A549 (cell line): ENCODE data around the gene NPW. TPM values are rescaled to one million over a fixed set of nuclear protein-coding genes. Genes with fewer than 3 reads are reported as not detected.

Experiments
- ATAC-seq, 2 experiments: fragments of 200-7000 bp in 1 of 2; fragments of >200 bp in 1 of 2; cut with Nextera tagmentation in 1 of 2; cut with Tn5 transposase in 1 of 2; 3 replicates each; pipeline versions ENCODE4 v1.8.0 to v1.9.1; 2018 to 2020; ENCODE audit warnings: mild to moderate bottlenecking in 1 of 2, moderate library complexity in 1 of 2
- CTCF ChIA-PET: fragments of 300-600 bp; sonication (Branson Sonifier 250); formaldehyde crosslinking; extraction: SDS; loops from one replicate; lab custom pipeline; 2021; ENCODE audit warnings: antibody characterized with exemption, inconsistent platforms; lab: Yijun Ruan, JAX
- POLR2A ChIA-PET: fragments of 350-600 bp; formaldehyde crosslinking; extraction: SDS; loops from one replicate; lab custom pipeline; 2021; ENCODE audit warnings: antibody characterized with exemption, inconsistent platforms; lab: Yijun Ruan, JAX
- DNase-seq, 2 experiments: peaks; one replicate each; pipeline versions ENCODE4 v3.0.0 to v3.0.0-alpha.2; 2011 to 2016; ENCODE audit warnings: low read depth in 1 of 2, low spot score in 1 of 2
- FAIRE-seq: peaks from 2 replicates; lab custom pipeline; 2011; peaks lifted over from hg19 to GRCh38; lab: Jason Lieb, UNC
- H3K27ac ChIP-seq, 2 experiments: fragments of >200 bp; sonication (Bioruptor Twin); formaldehyde crosslinking; 3 replicates each; pipeline ENCODE4 v1.5.1; 2016 to 2017
- H3K4me1 ChIP-seq: fragments of >200 bp; sonication (Bioruptor Twin); formaldehyde crosslinking; 3 replicates; pipeline ENCODE4 v1.6.1; 2016
- H3K4me2 ChIP-seq: fragments of >200 bp; sonication (Bioruptor Twin); formaldehyde crosslinking; 3 replicates; pipeline ENCODE4 v1.6.1; 2016
- H3K4me3 ChIP-seq: fragments of >200 bp; sonication (Bioruptor Twin); formaldehyde crosslinking; 3 replicates; pipeline ENCODE4 v1.5.1; 2016
- H3K9me3 ChIP-seq: fragments of >200 bp; sonication (Bioruptor Twin); formaldehyde crosslinking; 3 replicates; pipeline ENCODE4 v1.6.1; 2016
- CBX2 ChIP-seq: fragments of 200-600 bp; sonication (generic); IDR thresholded peaks from 2 replicates; pipeline ENCODE4 v1.6.1; 2016; ENCODE audit warnings: low read depth, mild to moderate bottlenecking, borderline replicate concordance
- CBX8 ChIP-seq: fragments of 200-600 bp; sonication (generic); IDR thresholded peaks from 2 replicates; pipeline ENCODE4 v1.6.1; 2016
- CHD4 ChIP-seq: fragments of 200-600 bp; sonication (generic); IDR thresholded peaks from 2 replicates; pipeline ENCODE4 v1.6.1; 2016; ENCODE audit warnings: antibody characterized with exemption, mild to moderate bottlenecking, borderline replicate concordance
- ESRRA ChIP-seq: fragments of 150-350 bp; IDR thresholded peaks from 2 replicates; pipeline ENCODE4 v1.6.1; 2014; ENCODE audit warnings: mild to moderate bottlenecking, low read length, borderline replicate concordance
- HEYL ChIP-seq: fragments of 250-450 bp; sonication (Bioruptor Pico); IDR thresholded peaks from 2 replicates; pipeline ENCODE4 v1.8.0; 2021; ENCODE audit warnings: mild to moderate bottlenecking, moderate library complexity
- HOXB13 ChIP-seq: fragments of 250-450 bp; sonication (Bioruptor Pico); IDR thresholded peaks from 2 replicates; pipeline ENCODE4 v1.5.0; 2020; ENCODE audit warnings: low read depth, mild to moderate bottlenecking, moderate library complexity
- HOXB5 ChIP-seq: fragments of 250-450 bp; sonication (Bioruptor Pico); IDR thresholded peaks from 2 replicates; pipeline ENCODE4 v1.5.0; 2020; ENCODE audit warnings: mild to moderate bottlenecking, moderate library complexity
- JUN ChIP-seq, 2 experiments: fragments of >200 bp; sonication (Bioruptor Twin); formaldehyde crosslinking; IDR thresholded peaks; 2 replicates in 1 of 2; 3 replicates in 1 of 2; pipeline ENCODE4 v1.6.1; 2016 to 2017
- JUNB ChIP-seq: fragments of >200 bp; sonication (Bioruptor Twin); formaldehyde crosslinking; IDR thresholded peaks from 2 replicates; pipeline ENCODE4 v1.6.1; 2016
- KDM1A ChIP-seq: fragments of 200-600 bp; sonication (generic); IDR thresholded peaks from 2 replicates; pipeline ENCODE4 v1.6.1; 2016; ENCODE audit warnings: low read depth, mild to moderate bottlenecking
- KDM5A ChIP-seq: fragments of 200-600 bp; sonication (generic); IDR thresholded peaks from 2 replicates; pipeline ENCODE4 v1.6.1; 2016; ENCODE audit warnings: antibody characterized with exemption, mild to moderate bottlenecking
- MAZ ChIP-seq: fragments of 150-350 bp; IDR thresholded peaks from 2 replicates; pipeline ENCODE4 v1.6.1; 2014; ENCODE audit warnings: antibody characterized with exemption, low read depth, low read length, borderline replicate concordance
- NPAS2 ChIP-seq: fragments of 250-450 bp; sonication (Bioruptor Pico); IDR thresholded peaks from 2 replicates; pipeline ENCODE4 v1.8.0; 2022; ENCODE audit warnings: mild to moderate bottlenecking, moderate library complexity, borderline replicate concordance
- PHF8 ChIP-seq: fragments of 200-600 bp; sonication (generic); IDR thresholded peaks from 2 replicates; pipeline ENCODE4 v1.6.1; 2016; ENCODE audit warnings: low read depth, mild to moderate bottlenecking, antibody characterized with exemption, moderate library complexity, borderline replicate concordance
- POLR2AphosphoS2 ChIP-seq: conservative IDR thresholded peaks from 2 replicates; pipeline ENCODE4 v1.6.1; 2012; ENCODE audit warnings: low read length, improper control_type of control experiment, inconsistent platforms
- RFX5 ChIP-seq: fragments of 450-650 bp; IDR thresholded peaks from 2 replicates; pipeline ENCODE4 v1.7.1; 2014; ENCODE audit warnings: antibody characterized with exemption, mild to moderate bottlenecking, moderate library complexity
- SMC3 ChIP-seq: fragments of >200 bp; sonication (Bioruptor Twin); formaldehyde crosslinking; IDR thresholded peaks from 3 replicates; pipeline ENCODE4 v1.6.1; 2018; ENCODE audit warnings: inconsistent platforms
- SREBF2 ChIP-seq: fragments of 450-650 bp; IDR thresholded peaks from 2 replicates; pipeline ENCODE4 v1.6.1; 2014; ENCODE audit warnings: mild to moderate bottlenecking, moderate library complexity
- TFCP2L1 ChIP-seq: fragments of 250-450 bp; sonication (Bioruptor Pico); IDR thresholded peaks from 2 replicates; pipeline ENCODE4 v1.5.0; 2021; ENCODE audit warnings: mild to moderate bottlenecking
- TP53 ChIP-seq: fragments of 250-450 bp; sonication (Bioruptor Pico); IDR thresholded peaks from 2 replicates; pipeline ENCODE4 v1.5.0; 2021; ENCODE audit warnings: mild to moderate bottlenecking, moderate library complexity
- WGBS: methylation state at CpG from one replicate; pipeline ENCODE4 v1.1.6; 2017; ENCODE audit errors: missing lambda C conversion rate; 5-methylcytosine and 5-hydroxymethylcytosine counted together
- polyA plus RNA-seq, 4 experiments: library from polyadenylated mRNA; depleted of rRNA in 3 of 4; stranded (reverse); fragments of >200 nt; fragmentation: RNase III in 1 of 4; extraction: RNeasy Plus Mini Kit Qiagen cat#74134 plus additional on column Dnase treatment in 1 of 4; gene quantifications; 2 replicates in 3 of 4; 3 replicates in 1 of 4; pipeline ENCODE4 v1.2.3, GENCODE V29; 2011 to 2017
- TF ChIP-seq, protein P1 (sequence below): IDR thresholded peaks from 2 replicates; pipeline ENCODE4 v1.6.1; 2012
- TF ChIP-seq, protein P2 (sequence below): fragments of >200 bp; sonication (Bioruptor Twin); formaldehyde crosslinking; IDR thresholded peaks from 2 replicates; pipeline ENCODE4 v1.6.1; 2016
- TF ChIP-seq, protein P3 (sequence below): fragments of >200 bp; sonication (Bioruptor Twin); formaldehyde crosslinking; IDR thresholded peaks from 3 replicates; pipeline ENCODE4 v1.5.1; 2016
- TF ChIP-seq, protein P4 (sequence below): fragments of 250-450 bp; sonication (Bioruptor Pico); IDR thresholded peaks from 2 replicates; pipeline ENCODE4 v1.5.0; 2021; ENCODE audit warnings: mild to moderate bottlenecking, moderate library complexity, borderline replicate concordance
- TF ChIP-seq, protein P5 (sequence below): fragments of 250-450 bp; sonication (Bioruptor Pico); IDR thresholded peaks from 2 replicates; pipeline ENCODE4 v1.5.0; 2020; ENCODE audit warnings: low read depth, mild to moderate bottlenecking, moderate library complexity
- TF ChIP-seq, protein P6 (sequence below): fragments of 150-350 bp; IDR thresholded peaks from 2 replicates; pipeline ENCODE4 v1.6.1; 2014; ENCODE audit warnings: low read depth, mild to moderate bottlenecking, low read length

NPW gene
- polyA plus RNA-seq, 2 of the 4 experiments (the other 2 are of a cell fraction) = 0.26 to 1.0 TPM

DNA sequence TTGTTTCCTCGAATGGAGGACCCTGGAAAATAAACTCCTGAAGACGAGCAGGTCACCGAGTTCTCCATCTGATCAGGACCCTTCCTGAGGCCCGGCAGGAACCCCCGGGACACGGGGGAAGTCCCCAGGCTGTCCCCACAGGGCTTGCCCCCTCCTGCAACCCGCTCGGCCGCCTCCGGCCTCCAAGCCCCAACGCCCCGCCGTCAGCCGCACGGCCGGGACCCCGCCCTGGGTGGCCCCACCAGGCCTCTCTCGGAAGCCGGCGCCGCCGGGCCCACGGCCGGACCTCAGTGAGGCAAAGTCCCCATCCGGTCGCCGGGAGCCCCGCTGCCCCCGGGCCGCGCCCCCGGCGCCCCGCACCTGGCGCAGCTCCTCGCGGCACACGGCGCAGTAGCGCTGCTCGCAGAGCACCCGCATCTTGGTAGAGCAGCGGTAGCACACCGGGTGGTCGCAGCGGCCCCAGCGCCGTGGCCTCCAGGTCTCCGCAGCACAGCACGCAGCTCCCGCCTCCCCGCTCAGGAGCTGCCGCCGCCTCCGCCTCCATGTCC is 10.3 kb upstream of the NPW start:
- H3K4me3 ChIP-seq = peak overlapping the region; percentile 94
- peak overlapping the region; percentile 95 to 98 for H3K27ac ChIP-seq
- peak overlapping the region; percentile 91 for H3K4me2 ChIP-seq
- FAIRE-seq (no peak), DNase-seq (no peak), ATAC-seq (peak in 1 of 2 experiments; percentile 35; a peak in 4 of 6 replicates)
- ChIA-PET CTCF (interaction anchor here (0.9 to 11.3 kb wide), 5 partner anchors 13 to 138 kb away, joined by 3 to 196 read pairs (median 11); partner anchors contain the start of genes GFER, NOXO1 and SYNGR3), POLR2A (interaction anchor here (1.3 kb wide), 1 partner anchor 146 kb away, joined by 4 read pairs; the partner anchor contains the start of gene TRAF7)
- H3K4me1 ChIP-seq = peaks cover 53% of the 10 kb centered on the region
- no peaks in the 10 kb centered on the region for H3K9me3 ChIP-seq
- WGBS = 3% methylated on average over 11 of the region's 55 CpGs
- TF ChIP-seq, protein P1, sequence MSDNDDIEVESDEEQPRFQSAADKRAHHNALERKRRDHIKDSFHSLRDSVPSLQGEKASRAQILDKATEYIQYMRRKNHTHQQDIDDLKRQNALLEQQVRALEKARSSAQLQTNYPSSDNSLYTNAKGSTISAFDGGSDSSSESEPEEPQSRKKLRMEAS = 0 out of 2 replicates have a peak, but pooled peaks have one; percentile 7
- TF ChIP-seq, protein P2, sequence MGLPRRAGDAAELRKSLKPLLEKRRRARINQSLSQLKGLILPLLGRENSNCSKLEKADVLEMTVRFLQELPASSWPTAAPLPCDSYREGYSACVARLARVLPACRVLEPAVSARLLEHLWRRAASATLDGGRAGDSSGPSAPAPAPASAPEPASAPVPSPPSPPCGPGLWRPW = no peak
- TF ChIP-seq JUNB = no peak
- no peak for TF ChIP-seq TFCP2L1 (CRISPR knock-in tag)

DNA sequence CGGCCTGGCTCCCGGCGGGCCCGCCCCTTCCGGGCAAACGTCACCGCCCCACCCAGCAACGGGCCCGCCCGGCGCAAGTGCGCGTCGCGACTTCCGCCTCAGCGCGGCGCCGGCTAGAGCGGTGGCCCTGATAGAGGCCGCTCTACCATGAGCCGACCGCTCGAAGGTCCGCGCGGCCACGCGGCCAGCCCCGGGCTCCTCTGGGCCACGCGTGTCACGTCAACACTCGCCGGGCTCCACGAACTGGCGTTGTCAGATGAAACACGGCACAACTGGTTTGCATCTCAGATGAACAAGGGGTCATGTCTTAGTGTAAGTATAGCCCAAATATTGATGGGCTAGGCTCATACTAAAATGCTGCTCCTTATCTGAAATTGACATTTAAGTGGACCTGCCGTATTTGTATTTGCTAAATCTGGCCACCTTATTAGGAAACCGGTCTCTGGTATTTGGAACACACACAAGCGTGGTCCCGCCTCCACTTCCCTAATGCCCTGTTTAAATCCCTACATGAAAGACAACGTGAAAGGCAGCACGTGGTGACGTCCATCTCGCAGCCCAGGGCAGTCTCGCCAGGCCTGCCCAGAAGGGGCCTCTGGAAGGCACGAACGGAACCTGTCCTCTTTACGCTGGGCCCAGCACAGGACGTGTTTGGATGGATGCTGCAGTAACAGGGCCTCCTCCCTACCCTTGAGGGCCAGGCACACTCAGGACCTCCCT is 9.6 kb upstream of the NPW start, which contains the start of gene ZNF598:
Gene ZNF598, minus strand, starts transcription at position 31 of the 720 bp plus-strand sequence.
- CTCF ChIA-PET = interaction anchor here (5.4 to 11.3 kb wide), 2 partner anchors 14 to 21 kb away, joined by 41 to 196 read pairs; partner anchors contain the start of genes GFER, NOXO1 and SYNGR3
- TF ChIP-seq, protein P3, sequence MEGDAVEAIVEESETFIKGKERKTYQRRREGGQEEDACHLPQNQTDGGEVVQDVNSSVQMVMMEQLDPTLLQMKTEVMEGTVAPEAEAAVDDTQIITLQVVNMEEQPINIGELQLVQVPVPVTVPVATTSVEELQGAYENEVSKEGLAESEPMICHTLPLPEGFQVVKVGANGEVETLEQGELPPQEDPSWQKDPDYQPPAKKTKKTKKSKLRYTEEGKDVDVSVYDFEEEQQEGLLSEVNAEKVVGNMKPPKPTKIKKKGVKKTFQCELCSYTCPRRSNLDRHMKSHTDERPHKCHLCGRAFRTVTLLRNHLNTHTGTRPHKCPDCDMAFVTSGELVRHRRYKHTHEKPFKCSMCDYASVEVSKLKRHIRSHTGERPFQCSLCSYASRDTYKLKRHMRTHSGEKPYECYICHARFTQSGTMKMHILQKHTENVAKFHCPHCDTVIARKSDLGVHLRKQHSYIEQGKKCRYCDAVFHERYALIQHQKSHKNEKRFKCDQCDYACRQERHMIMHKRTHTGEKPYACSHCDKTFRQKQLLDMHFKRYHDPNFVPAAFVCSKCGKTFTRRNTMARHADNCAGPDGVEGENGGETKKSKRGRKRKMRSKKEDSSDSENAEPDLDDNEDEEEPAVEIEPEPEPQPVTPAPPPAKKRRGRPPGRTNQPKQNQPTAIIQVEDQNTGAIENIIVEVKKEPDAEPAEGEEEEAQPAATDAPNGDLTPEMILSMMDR = no peak; the same call in 2 of the 3 replicates
- TF ChIP-seq ESRRA = no peak
- TF ChIP-seq SREBF2 = no peak
- TF ChIP-seq MAZ = no peak; the same call in 1 of the 2 replicates
- no peak for TF ChIP-seq CBX2
- no peak for TF ChIP-seq RFX5
- TF ChIP-seq, protein P1 = peak; percentile 97
- TF ChIP-seq TP53 (CRISPR knock-in tag) = peak; percentile 63; the same call in 1 of the 2 replicates
- no peak; the same call in 1 of the 2 replicates for TF ChIP-seq NPAS2 (CRISPR knock-in tag)
- TF ChIP-seq, protein P4, sequence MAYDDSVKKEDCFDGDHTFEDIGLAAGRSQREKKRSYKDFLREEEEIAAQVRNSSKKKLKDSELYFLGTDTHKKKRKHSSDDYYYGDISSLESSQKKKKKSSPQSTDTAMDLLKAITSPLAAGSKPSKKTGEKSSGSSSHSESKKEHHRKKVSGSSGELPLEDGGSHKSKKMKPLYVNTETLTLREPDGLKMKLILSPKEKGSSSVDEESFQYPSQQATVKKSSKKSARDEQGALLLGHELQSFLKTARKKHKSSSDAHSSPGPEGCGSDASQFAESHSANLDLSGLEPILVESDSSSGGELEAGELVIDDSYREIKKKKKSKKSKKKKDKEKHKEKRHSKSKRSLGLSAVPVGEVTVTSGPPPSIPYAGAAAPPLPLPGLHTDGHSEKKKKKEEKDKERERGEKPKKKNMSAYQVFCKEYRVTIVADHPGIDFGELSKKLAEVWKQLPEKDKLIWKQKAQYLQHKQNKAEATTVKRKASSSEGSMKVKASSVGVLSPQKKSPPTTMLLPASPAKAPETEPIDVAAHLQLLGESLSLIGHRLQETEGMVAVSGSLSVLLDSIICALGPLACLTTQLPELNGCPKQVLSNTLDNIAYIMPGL (CRISPR knock-in tag) = peak; percentile 83; the same call in 1 of the 2 replicates
- TF ChIP-seq KDM1A = no peak
- TF ChIP-seq, protein P5, sequence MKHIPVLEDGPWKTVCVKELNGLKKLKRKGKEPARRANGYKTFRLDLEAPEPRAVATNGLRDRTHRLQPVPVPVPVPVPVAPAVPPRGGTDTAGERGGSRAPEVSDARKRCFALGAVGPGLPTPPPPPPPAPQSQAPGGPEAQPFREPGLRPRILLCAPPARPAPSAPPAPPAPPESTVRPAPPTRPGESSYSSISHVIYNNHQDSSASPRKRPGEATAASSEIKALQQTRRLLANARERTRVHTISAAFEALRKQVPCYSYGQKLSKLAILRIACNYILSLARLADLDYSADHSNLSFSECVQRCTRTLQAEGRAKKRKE (CRISPR knock-in tag) = peak; percentile 57; the same call in 1 of the 2 replicates
- TF ChIP-seq CBX8 = no peak
- TF ChIP-seq HOXB13 = peak; percentile 73; the same call in 1 of the 2 replicates
- TF ChIP-seq PHF8 = peak; percentile 96
- TF ChIP-seq JUN (IDR thresholded peaks at IDR 0.05) = peak; percentile 84 to 89
- TF ChIP-seq POLR2AphosphoS2 = no peak
- TF ChIP-seq, protein P2 = no peak
- no peak for TF ChIP-seq KDM5A
- no peak for TF ChIP-seq HEYL (CRISPR knock-in tag)
- TF ChIP-seq HOXB5 (CRISPR knock-in tag) = peak; percentile 54; the same call in 1 of the 2 replicates
- no peak for TF ChIP-seq SMC3
- no peak for TF ChIP-seq CHD4
- TF ChIP-seq, protein P6, sequence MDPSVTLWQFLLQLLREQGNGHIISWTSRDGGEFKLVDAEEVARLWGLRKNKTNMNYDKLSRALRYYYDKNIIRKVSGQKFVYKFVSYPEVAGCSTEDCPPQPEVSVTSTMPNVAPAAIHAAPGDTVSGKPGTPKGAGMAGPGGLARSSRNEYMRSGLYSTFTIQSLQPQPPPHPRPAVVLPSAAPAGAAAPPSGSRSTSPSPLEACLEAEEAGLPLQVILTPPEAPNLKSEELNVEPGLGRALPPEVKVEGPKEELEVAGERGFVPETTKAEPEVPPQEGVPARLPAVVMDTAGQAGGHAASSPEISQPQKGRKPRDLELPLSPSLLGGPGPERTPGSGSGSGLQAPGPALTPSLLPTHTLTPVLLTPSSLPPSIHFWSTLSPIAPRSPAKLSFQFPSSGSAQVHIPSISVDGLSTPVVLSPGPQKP = no peak
- peak; percentile 86 for TF ChIP-seq TFCP2L1 (CRISPR knock-in tag)

More for the DNA sequence above, 9.6 kb upstream of the NPW start, which contains the start of gene ZNF598:
- Histone ChIP-seq H3K4me2 (peak within 1 kb of the TSS; percentile 91), H3K27ac (peak within 1 kb of the TSS; percentile 95 to 98), H3K9me3 (no peaks in the 10 kb centered on the region), H3K4me1 (peaks cover 53% of the 10 kb centered on the region), H3K4me3 (peak within 1 kb of the TSS; percentile 94)
- peak; percentile 84 to 93 for DNase-seq
- WGBS = 16% methylated on average over 18 of the region's 52 CpGs
- ATAC-seq = peak; percentile 89 to 90
- no peak for FAIRE-seq
- POLR2A ChIA-PET = no interaction called here
